SU-DHL-6 (cell line): ENCODE data around the gene ZNF467.

Experiments used
- EZH2phosphoT487 ChIP-seq: fragments of 200-600 bp; sonication (generic), shearing (Covaris generic); conservative IDR thresholded peaks from 2 replicates; pipeline ENCODE4 v1.6.1; 2018; ENCODE audit warnings: mild to moderate bottlenecking, antibody characterized with exemption, low read length, moderate library complexity, mixed read lengths
- TF ChIP-seq, protein P1 (sequence below): fragments of 200-600 bp; sonication (generic); IDR thresholded peaks from one replicate; pipeline ENCODE4 v1.5.1; 2017; ENCODE audit warnings: antibody characterized with exemption, mild to moderate bottlenecking, low read length, moderate library complexity; ENCODE audit not compliant: insufficient read depth, poor library complexity, severe bottlenecking

DNA sequence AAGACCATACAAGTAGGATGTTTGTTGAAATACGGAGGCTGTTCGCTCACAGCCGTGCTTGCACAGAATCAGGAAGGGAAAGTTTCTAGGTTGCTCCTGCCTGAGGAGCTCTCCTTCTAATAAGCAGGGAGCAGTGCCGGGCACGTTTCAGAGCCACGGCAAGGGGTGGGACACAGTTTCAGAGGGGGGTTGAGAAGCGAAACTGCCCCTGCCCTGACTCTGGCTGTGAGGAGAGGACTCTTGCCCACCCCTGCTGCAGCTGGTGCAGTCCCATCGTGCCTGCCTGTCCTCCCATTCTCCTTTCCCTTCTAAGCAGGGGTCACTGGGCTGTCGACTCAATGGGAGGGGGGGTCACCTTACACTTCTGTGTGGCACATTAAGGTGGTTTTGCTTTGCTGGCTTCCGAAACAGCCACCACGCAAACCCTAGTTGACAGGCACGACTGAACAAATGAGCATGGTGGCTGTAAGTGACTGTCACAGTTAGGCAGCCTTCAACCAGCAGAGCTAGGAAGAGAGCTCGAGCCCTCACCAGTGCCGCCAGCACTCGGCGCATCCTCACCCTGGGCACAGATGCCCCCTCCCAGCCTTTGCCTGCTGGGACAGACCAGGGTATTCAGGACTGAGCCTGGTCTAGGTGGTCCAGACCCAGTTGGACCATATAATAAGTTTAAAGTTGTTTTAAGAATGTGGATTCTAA lies 37.5 kb downstream of the ZNF467 start:
- TF ChIP-seq, protein P1, sequence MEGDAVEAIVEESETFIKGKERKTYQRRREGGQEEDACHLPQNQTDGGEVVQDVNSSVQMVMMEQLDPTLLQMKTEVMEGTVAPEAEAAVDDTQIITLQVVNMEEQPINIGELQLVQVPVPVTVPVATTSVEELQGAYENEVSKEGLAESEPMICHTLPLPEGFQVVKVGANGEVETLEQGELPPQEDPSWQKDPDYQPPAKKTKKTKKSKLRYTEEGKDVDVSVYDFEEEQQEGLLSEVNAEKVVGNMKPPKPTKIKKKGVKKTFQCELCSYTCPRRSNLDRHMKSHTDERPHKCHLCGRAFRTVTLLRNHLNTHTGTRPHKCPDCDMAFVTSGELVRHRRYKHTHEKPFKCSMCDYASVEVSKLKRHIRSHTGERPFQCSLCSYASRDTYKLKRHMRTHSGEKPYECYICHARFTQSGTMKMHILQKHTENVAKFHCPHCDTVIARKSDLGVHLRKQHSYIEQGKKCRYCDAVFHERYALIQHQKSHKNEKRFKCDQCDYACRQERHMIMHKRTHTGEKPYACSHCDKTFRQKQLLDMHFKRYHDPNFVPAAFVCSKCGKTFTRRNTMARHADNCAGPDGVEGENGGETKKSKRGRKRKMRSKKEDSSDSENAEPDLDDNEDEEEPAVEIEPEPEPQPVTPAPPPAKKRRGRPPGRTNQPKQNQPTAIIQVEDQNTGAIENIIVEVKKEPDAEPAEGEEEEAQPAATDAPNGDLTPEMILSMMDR, result no peak
- TF ChIP-seq EZH2phosphoT487, result no peak
